HepG2 (cell line): ENCODE measurements around the gene FHIT.

Source experiments
- KLF12 ChIP-seq: sonication (generic); formaldehyde crosslinking; IDR thresholded peaks from 2 replicates; pipeline ENCODE4 v1.4.0; 2020; ENCODE audit warnings: missing genetic modification reagents, borderline replicate concordance
- ZNF292 ChIP-seq: sonication (generic); formaldehyde crosslinking; IDR thresholded peaks from 2 replicates; pipeline ENCODE4 v1.8.1; 2022; ENCODE audit warnings: mild to moderate bottlenecking, low read depth, missing genetic modification reagents, borderline replicate concordance
- TF ChIP-seq, protein P1 (sequence below): IDR thresholded peaks from 2 replicates; pipeline ENCODE4 v1.6.1; 2016; ENCODE audit warnings: low read depth
- TF ChIP-seq, protein P2 (sequence below): sonication (generic); formaldehyde crosslinking; IDR thresholded peaks from 2 replicates; pipeline ENCODE4 v1.5.0; 2020; ENCODE audit warnings: mild to moderate bottlenecking, missing genetic modification reagents, moderate library complexity

DNA sequence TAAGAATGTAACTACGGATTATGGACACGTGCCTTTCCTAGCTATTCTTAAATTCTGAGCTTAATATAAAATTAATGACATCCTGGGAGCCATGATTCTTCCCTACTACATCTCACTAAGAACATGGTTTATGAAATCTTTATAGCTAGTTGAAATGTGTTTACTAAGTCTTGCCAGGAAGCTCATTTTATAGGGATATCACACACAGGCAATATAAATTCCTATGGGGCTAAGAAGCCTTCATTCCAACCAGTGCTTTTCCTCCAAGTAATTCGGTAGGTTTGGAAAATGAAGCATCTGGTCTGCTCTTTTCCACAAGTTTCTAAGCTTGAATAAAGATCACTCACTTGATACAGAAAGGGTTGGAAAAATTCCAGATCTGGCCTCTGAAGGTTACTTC is 802.6 kb downstream of the FHIT start:
- TF ChIP-seq, protein P1, sequence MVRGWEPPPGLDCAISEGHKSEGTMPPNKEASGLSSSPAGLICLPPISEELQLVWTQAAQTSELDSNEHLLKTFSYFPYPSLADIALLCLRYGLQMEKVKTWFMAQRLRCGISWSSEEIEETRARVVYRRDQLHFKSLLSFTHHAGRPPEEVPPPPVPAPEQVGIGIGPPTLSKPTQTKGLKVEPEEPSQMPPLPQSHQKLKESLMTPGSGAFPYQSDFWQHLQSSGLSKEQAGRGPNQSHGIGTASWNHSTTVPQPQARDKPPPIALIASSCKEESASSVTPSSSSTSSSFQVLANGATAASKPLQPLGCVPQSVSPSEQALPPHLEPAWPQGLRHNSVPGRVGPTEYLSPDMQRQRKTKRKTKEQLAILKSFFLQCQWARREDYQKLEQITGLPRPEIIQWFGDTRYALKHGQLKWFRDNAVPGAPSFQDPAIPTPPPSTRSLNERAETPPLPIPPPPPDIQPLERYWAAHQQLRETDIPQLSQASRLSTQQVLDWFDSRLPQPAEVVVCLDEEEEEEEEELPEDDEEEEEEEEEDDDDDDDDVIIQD (CRISPR knock-in tag): no peak
- TF ChIP-seq KLF12 (CRISPR knock-in tag) (no peak), ZNF292 (no peak)
- TF ChIP-seq, protein P2, sequence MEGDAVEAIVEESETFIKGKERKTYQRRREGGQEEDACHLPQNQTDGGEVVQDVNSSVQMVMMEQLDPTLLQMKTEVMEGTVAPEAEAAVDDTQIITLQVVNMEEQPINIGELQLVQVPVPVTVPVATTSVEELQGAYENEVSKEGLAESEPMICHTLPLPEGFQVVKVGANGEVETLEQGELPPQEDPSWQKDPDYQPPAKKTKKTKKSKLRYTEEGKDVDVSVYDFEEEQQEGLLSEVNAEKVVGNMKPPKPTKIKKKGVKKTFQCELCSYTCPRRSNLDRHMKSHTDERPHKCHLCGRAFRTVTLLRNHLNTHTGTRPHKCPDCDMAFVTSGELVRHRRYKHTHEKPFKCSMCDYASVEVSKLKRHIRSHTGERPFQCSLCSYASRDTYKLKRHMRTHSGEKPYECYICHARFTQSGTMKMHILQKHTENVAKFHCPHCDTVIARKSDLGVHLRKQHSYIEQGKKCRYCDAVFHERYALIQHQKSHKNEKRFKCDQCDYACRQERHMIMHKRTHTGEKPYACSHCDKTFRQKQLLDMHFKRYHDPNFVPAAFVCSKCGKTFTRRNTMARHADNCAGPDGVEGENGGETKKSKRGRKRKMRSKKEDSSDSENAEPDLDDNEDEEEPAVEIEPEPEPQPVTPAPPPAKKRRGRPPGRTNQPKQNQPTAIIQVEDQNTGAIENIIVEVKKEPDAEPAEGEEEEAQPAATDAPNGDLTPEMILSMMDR (CRISPR knock-in tag): no peak
